ENCODE measurements around the gene NUP133. TPM values are rescaled to one million over a fixed set of nuclear protein-coding genes. Genes with fewer than 3 reads are reported as not detected.

The NUP133 gene
- total RNA-seq, 2 donors from 2014 or later: 67.8 to 68.4 TPM

DNA sequence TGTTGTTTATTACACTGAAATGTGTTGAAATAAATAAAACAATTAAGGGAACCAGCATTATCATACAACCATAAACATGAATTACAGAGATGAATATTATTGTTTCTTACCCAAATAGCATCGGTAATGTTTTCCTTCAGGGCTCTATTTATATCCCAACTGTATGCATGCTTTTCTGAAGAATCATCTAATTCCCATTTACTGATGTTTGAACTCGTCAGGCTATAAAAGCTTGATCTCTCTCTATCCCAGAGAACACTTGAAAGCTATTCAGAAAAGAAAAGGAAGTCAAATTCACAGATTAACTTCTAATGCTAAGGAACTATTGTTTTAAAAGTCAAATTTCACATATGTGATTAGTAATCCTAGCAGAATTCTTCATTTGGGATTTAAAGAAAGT lies 12.4 kb downstream of the NUP133 start:
- no peak overlapping the region for H3K9ac ChIP-seq (ENCODE audit: extremely low read depth, low read length, poor library complexity, severe bottlenecking)
- H3K4me3 ChIP-seq (ENCODE audit: low read length): no peak overlapping the region
- no peak for DNase-seq
- no peak overlapping the region for H3K27ac ChIP-seq (ENCODE audit: low read depth, low read length)
- TF ChIP-seq, protein P1, sequence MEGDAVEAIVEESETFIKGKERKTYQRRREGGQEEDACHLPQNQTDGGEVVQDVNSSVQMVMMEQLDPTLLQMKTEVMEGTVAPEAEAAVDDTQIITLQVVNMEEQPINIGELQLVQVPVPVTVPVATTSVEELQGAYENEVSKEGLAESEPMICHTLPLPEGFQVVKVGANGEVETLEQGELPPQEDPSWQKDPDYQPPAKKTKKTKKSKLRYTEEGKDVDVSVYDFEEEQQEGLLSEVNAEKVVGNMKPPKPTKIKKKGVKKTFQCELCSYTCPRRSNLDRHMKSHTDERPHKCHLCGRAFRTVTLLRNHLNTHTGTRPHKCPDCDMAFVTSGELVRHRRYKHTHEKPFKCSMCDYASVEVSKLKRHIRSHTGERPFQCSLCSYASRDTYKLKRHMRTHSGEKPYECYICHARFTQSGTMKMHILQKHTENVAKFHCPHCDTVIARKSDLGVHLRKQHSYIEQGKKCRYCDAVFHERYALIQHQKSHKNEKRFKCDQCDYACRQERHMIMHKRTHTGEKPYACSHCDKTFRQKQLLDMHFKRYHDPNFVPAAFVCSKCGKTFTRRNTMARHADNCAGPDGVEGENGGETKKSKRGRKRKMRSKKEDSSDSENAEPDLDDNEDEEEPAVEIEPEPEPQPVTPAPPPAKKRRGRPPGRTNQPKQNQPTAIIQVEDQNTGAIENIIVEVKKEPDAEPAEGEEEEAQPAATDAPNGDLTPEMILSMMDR (conservative IDR thresholded peaks at IDR 0.05): no peak
- WGBS, 2 experiments (ENCODE audit: insufficient coverage in 1 of 2, insufficient read length in 1 of 2): 100% methylated on average over 2 of the region's 2 CpGs
- H3K4me3 Mint-ChIP-seq: no peak overlapping the region
- no peaks in the 10 kb centered on the region for H3K4me1 Mint-ChIP-seq
- H3K36me3 ChIP-seq (ENCODE audit: control insufficient read depth, insufficient read depth, low read length): peaks cover 84% of the 10 kb centered on the region
- H3K9me3 ChIP-seq (ENCODE audit: control insufficient read depth, low read length): no peaks in the 10 kb centered on the region
- no peaks in the 10 kb centered on the region for H3K9me3 Mint-ChIP-seq
- no peaks in the 10 kb centered on the region for H3K27me3 Mint-ChIP-seq (ENCODE audit: insufficient read depth)
- H3K4me1 ChIP-seq (ENCODE audit: control insufficient read depth, insufficient read depth, low read length): no peaks in the 10 kb centered on the region
- no peaks in the 10 kb centered on the region for H3K27me3 ChIP-seq (ENCODE audit: control insufficient read depth, insufficient read depth, low read length, poor library complexity, severe bottlenecking)
- H3K27ac Mint-ChIP-seq: no peak overlapping the region
- peaks cover 71% of the 10 kb centered on the region for H3K36me3 Mint-ChIP-seq (ENCODE audit: low read depth)

DNA sequence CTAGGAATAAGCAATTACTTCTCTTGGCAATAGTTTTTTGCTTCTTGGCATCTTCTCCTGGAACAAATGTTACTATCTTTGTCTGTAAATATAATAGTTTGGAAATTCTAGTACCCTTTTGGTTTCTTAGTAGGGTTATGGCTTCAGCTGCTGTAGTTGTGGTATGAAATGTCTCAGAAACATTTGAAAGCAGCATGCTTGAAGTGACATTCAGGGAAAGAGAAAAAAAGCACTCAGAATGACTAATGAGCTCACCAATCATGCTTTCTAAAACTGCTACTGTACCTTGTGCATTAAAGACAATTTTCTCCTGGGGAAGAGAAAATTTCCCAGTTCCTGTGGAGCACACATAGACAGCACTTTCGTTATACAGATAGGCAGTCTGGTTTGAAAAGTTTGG lies 21.0 kb downstream of the NUP133 start:
- Mint-ChIP-seq H3K9me3 (no peaks in the 10 kb centered on the region), H3K4me3 (no peak overlapping the region), H3K27ac (no peak overlapping the region), H3K36me3 (ENCODE audit: low read depth) (peaks cover 73% of the 10 kb centered on the region), H3K4me1 (no peaks in the 10 kb centered on the region), H3K27me3 (ENCODE audit: insufficient read depth) (no peaks in the 10 kb centered on the region)
- no peak overlapping the region for H3K4me3 ChIP-seq (ENCODE audit: low read length)
- no peaks in the 10 kb centered on the region for H3K4me1 ChIP-seq (ENCODE audit: control insufficient read depth, insufficient read depth, low read length)
- H3K27me3 ChIP-seq (ENCODE audit: control insufficient read depth, insufficient read depth, low read length, poor library complexity, severe bottlenecking): no peaks in the 10 kb centered on the region
- H3K36me3 ChIP-seq (ENCODE audit: control insufficient read depth, insufficient read depth, low read length): peaks cover 85% of the 10 kb centered on the region
- DNase-seq: no peak
- no peak overlapping the region for H3K9ac ChIP-seq (ENCODE audit: extremely low read depth, low read length, poor library complexity, severe bottlenecking)
- 100% methylated on average over 1 of the region's 1 CpG; no CpG with 5 or more reads in 1 of the 2 experiments for WGBS, 2 experiments (ENCODE audit: insufficient coverage in 1 of 2, insufficient read length in 1 of 2)
- no peak overlapping the region for H3K27ac ChIP-seq (ENCODE audit: low read depth, low read length)
- TF ChIP-seq, protein P1 (conservative IDR thresholded peaks at IDR 0.05): no peak
- no peaks in the 10 kb centered on the region for H3K9me3 ChIP-seq (ENCODE audit: control insufficient read depth, low read length)

DNA sequence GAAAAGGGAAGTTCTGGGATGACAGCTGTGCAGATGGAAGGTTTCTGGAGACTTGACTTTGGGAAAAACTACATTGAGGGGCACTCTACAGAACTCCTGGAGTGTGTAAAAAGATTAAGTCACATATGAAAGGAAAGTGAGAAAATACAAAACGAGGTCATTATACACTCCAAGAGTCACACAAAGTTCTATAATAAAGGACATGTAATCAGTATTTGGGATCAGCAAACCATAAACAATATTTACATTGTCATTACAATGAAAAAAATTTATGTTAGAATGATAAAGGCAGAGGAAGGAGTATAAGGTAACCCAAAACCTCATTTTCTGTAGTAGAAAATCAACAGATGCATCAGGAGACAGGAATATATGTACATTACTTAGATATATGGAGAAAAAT lies 22.8 kb downstream of the NUP133 start:
- H3K36me3 ChIP-seq (ENCODE audit: control insufficient read depth, insufficient read depth, low read length): peaks cover 89% of the 10 kb centered on the region

More for the DNA sequence above, 22.8 kb downstream of the NUP133 start:
- WGBS, 2 experiments (ENCODE audit: insufficient coverage in 1 of 2, insufficient read length in 1 of 2): no CpG with 5 or more reads among the region's 1 CpG
- peak overlapping the region; percentile 45 for H3K27ac Mint-ChIP-seq
- H3K27ac ChIP-seq (ENCODE audit: low read depth, low read length): no peak overlapping the region
- no peaks in the 10 kb centered on the region for H3K4me1 ChIP-seq (ENCODE audit: control insufficient read depth, insufficient read depth, low read length)
- no peaks in the 10 kb centered on the region for H3K27me3 ChIP-seq (ENCODE audit: control insufficient read depth, insufficient read depth, low read length, poor library complexity, severe bottlenecking)
- DNase-seq: no peak
- no peaks in the 10 kb centered on the region for H3K9me3 Mint-ChIP-seq
- TF ChIP-seq, protein P1 (conservative IDR thresholded peaks at IDR 0.05): no peak
- no peak overlapping the region for H3K9ac ChIP-seq (ENCODE audit: extremely low read depth, low read length, poor library complexity, severe bottlenecking)
- peaks cover 75% of the 10 kb centered on the region for H3K36me3 Mint-ChIP-seq (ENCODE audit: low read depth)
- no peaks in the 10 kb centered on the region for H3K9me3 ChIP-seq (ENCODE audit: control insufficient read depth, low read length)
- H3K27me3 Mint-ChIP-seq (ENCODE audit: insufficient read depth): no peaks in the 10 kb centered on the region
- H3K4me3 Mint-ChIP-seq: no peak overlapping the region
- H3K4me3 ChIP-seq (ENCODE audit: low read length): no peak overlapping the region
- H3K4me1 Mint-ChIP-seq: no peaks in the 10 kb centered on the region

All from endodermal cell (in vitro differentiated cells).